GM12892 (cell line): ENCODE data around the gene HIRIP3.

ENCODE experiments used
- DNase-seq: peaks from one replicate; pipeline ENCODE4 v3.0.0; 2011; ENCODE audit not compliant: insufficient read length
- FAIRE-seq: peaks from 2 replicates; lab custom pipeline; 2011; peaks lifted over from hg19 to GRCh38; lab: Jason Lieb, UNC
- POLR2A ChIP-seq: IDR thresholded peaks from 2 replicates; pipeline ENCODE4 v1.6.1; 2011; ENCODE audit warnings: low read depth, low read length, control low read depth
- POLR2AphosphoS5 ChIP-seq: IDR thresholded peaks from 2 replicates; pipeline ENCODE4 v1.6.1; 2011; ENCODE audit warnings: low read depth, low read length, control low read depth
- TAF1 ChIP-seq: IDR thresholded peaks from 2 replicates; pipeline ENCODE4 v1.6.1; 2011; ENCODE audit warnings: low read depth, mild to moderate bottlenecking, control low read depth, low read length, borderline replicate concordance

HIRIP3 gene

DNA sequence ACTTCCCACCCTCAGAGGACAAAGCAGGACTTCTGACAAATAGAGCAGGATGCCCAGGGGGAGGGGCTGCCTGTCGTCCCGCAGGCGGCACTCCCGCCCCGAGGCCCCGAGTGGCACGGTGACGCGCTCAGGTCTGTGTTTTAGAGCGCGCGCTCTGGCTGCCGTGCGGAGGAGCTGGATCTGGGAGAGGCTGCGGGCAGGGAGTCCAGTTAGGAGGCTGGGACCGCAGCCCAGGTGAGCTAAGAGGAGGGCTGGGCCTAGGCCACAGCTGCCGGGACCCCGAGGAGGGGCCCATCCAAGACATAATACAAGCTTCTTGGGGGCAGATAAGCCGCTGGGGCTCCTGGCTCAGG lies 9.0 kb upstream of the HIRIP3 start:
- no peak for FAIRE-seq

GRCh38 chr16:30003670-30004423 lies 8.4 kb upstream of the HIRIP3 start:
- DNase-seq (no peak), FAIRE-seq (no peak)
- TF ChIP-seq POLR2AphosphoS5 (no peak), TAF1 (no peak), POLR2A (no peak)

More for the DNA sequence above, 9.0 kb upstream of the HIRIP3 start:
- no peak for DNase-seq
- TF ChIP-seq POLR2AphosphoS5 (no peak), POLR2A (no peak), TAF1 (no peak)

- DNase-seq, result no peak
- FAIRE-seq, result no peak
Measured at GRCh38 chr16:30002614-30003346, 7.4 kb upstream of the HIRIP3 start.

DNA sequence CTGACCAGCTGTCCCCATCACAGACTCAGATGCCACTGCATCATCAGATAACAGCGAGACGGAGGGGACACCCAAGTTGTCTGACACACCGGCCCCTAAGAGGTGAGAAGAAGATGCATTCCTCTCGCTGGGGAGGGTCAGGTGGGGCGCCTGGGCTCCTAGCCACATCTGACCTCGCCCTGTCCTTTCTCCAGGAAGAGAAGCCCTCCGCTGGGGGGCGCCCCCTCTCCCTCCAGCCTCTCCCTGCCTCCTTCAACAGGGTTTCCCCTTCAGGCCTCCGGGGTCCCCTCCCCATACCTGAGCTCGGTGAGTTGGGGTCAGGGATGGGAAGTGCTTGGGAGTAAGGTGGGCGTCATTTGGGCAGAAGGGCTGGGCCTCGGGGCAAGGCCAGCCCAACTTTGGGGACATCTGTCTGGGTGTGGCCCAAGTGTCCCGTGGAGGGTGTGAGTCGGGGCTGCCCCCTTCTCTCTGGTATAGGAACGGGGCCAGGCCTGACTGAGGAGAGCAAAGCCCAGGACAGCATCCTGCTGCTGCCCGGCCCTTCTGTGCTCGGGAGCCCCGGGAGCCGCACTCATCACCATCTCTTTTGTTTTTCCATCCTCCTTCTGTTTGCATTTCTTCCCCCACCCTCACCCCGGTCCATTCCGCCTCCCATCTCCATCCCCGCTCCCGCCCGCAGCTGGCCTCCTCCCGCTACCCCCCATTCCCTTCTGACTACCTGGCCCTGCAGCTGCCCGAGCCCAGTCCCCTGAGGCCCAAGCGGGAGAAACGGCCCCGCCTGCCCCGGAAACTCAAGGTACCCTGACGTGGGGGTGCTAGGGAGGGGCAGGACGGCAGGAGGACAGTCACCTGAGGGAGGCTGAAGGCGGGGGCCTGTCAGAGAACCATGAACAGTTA lies 5.6 kb upstream of the HIRIP3 start:
- no peak for FAIRE-seq
- TF ChIP-seq POLR2A, result no peak
- no peak for DNase-seq

More at GRCh38 chr16:30002614-30003346, 7.4 kb upstream of the HIRIP3 start:
- TF ChIP-seq POLR2A (no peak), TAF1 (no peak), POLR2AphosphoS5 (no peak)

GRCh38 chr16:29999605-30000004 lies 4.2 kb upstream of the HIRIP3 start:
- FAIRE-seq (no peak), DNase-seq (no peak)
- TF ChIP-seq TAF1 (no peak), POLR2A (no peak), POLR2AphosphoS5 (no peak)

- FAIRE-seq (peak; percentile 24), DNase-seq (no peak)
- TF ChIP-seq TAF1 (no peak), POLR2AphosphoS5 (no peak), POLR2A (no peak)
Measured at GRCh38 chr16:29996766-29997250, 1.4 kb upstream of the HIRIP3 start.

GRCh38 chr16:29995911-29996765 lies 721 bp upstream of the HIRIP3 start, which contains the start of gene INO80E:
INO80E (plus strand) TSS chr16:29996241; CDS start chr16:29996311, 70 bp downstream.
- DNase-seq (peak; percentile 100), FAIRE-seq (peak; percentile 99)
- peak; percentile 71; the same call in 1 of the 2 replicates for TF ChIP-seq POLR2A
- 0 out of 2 replicates have a peak, but pooled peaks have one; percentile 55 for TF ChIP-seq TAF1
- 0 out of 2 replicates have a peak, but pooled peaks have one; percentile 43 for TF ChIP-seq POLR2AphosphoS5

GRCh38 chr16:29994600-29995323 lies 655 bp downstream of the HIRIP3 start:
- TF ChIP-seq POLR2AphosphoS5 (no peak), TAF1 (no peak), POLR2A (no peak)
- FAIRE-seq (no peak), DNase-seq (no peak)

- no peak for FAIRE-seq
- TF ChIP-seq POLR2AphosphoS5 (no peak), POLR2A (no peak), TAF1 (no peak)
- no peak for DNase-seq
Measured at GRCh38 chr16:29993903-29994599, 1.4 kb downstream of the HIRIP3 start.
